HuH-7.5 (cell line): Measurements from ENCODE around the gene CHDH.

Experiments
- DNase-seq: peaks from one replicate; pipeline ENCODE4 v3.0.0; 2011; ENCODE audit warnings: low spot score

CHDH gene

DNA sequence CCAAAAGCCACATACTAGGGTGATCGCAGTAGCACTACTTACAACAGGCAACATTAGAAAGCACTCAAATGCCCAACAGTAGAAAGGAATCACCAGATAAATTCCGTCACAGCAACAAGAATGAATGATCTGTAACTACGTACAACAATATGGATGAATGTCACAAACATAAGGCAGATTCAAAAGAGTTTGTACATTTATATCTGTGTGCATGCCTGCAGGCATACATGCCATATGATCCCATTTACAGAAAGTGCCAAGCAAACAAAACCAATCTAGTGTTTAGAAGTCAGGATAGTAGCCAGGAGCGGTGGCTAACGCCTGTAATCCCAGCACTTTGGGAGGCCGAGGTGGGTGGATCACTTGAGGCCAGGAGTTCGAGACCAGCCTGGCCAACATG lies 3.7 kb upstream of the CHDH start:
- DNase-seq = no peak

- DNase-seq = no peak
Measured at GRCh38 chr3:53846851-53847155, 584 bp upstream of the CHDH start.

DNA sequence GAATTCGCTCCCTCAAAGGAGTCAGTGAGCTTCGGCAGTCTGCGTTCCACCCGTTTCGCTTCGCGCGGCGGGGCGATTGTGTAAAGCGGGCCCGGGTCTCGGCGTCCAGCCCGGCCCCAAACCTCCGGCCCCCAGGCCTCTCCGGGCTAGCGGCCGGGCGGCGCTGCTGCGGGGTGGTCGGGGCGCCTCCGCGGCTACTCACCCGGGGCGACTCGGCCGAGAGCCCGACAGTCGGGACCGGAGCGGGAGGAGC lies 412 bp downstream of the CHDH start:
- no peak for DNase-seq

DNA sequence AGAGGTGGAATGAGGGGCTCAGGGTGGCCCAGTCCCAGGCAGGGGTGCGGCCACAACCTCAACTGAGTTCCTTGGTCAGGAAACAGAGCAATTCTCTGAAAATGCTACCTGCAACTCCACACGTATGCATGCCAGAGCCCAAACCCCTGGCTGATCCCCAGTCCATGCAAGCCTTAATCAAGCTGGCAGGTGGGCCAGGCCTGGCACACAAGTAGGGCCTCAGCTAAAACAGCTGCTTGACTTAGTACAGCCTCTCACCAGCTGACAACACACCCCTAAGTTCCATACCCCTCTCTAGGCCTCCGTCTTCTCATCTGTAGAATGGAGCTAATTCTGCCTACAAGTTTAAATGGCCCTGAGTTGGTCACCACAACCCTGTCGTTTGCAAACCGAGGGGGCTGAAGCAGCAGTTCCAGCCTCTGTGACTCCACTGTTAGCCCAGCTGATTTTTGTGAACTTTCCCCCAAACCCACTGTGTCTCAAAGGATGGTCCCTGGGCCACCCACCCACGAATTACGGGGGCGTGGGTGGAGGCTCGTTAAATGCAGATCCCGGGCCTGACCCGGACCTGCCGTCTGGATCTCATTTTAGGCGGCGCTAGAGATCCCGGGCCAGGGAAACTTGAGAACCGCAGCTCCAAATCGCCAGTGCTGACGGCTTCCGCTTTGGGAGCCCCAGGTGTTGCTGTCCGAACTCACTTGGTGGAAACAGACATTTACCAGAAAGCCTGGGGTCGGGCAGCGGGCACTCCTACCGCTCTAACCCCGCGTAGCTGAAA lies 927 bp downstream of the CHDH start:
- peak; percentile 30 for DNase-seq

DNA sequence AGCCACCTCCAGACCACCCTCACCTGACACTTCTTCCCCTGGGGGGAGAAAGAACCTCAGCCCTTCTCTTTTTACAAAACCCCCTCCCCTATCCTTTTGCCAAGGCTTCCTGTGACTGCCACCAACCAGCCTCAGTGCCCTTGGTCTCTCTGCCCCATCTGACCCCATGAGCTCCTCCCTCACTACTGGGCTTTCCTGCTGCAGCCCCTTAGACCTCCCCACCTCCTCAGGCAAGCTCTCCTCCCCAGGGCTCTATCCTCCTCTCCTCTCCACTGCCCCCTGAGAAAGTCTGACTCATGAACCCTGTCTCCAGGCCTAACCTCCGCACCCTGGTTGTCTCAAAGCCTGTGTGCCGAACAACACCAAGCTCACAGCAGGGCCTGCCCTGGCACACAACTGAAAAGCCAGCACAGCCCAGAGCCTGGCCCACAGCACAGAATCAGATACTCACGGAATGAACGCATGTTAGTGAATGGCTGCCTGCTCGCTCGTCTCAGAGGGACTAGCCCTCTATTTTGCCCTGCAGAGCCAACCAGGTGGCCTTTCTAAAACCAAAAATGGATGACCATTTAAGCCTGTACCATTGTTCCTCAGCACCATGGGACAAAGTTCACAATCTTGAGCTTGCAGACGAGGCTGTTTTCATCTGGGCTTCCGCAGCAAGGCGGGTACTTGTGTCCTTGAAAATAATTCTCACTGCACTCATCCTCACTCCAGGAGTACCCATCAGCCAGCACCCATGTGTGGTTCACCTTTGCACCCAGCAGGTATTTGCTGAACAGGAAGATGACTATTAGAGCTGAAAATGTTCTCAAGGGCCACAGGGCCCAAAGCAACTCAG lies 1.7 kb downstream of the CHDH start:
- DNase-seq = no peak

GRCh38 chr3:53843195-53844177 lies 2.7 kb downstream of the CHDH start:
- DNase-seq = no peak

DNA sequence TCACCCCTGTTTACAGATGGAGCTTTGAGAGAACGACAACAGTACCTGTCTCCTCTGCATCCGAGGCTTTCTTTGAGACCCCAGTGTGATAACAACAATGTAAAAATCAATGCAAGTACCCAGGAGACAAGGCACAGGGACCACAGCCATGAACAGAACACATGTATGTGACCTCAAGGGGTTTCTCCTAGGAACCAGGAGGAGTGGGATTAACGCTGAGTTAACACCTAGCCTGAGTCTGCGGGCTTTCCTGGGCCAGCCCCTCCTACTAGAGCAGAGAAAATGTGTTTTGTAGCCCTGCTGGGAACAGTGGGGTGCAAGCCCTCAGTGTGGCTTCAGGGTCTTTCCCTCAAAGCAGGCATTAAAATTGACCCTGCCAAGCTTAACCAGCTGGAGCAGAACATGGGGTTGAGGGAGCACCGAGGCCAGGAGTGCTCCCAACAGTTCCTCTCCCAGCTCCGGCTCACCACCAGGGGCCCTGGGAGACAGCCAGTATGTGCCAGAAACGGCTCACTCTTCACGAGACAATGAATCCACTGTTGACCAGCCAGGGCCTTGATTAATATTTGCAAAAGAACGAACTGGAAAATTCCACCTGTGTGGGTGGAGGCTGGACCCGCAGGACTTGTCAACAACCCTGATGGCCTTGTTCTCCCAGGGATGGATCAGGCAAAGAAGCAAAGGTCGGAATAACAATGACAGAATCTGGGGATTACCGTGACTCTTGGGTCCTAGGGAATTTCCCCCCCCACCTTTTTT lies 3.6 kb downstream of the CHDH start:
- peak; percentile 59 for DNase-seq

GRCh38 chr3:53841296-53841695 lies 4.9 kb downstream of the CHDH start:
- no peak for DNase-seq

DNA sequence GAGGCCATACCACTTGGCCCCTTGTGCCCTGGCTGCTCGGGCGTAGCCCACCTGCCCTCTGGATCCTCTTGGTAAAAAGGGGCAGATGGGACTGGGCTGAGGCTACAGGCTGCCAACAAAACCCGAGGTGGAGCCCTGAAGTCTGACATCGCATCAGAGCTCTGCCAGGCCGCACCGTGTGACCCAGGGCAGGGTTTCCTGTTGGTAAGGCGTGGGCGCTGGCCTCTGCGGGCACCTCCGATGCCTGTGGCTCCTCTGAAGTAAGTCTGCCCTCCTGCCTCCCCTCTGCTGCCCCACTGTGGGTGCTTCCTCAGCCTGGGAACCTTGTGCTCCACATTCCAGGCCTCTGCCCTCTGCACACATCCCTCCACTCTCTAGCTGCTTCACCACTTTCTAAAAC lies 8.9 kb downstream of the CHDH start:
- DNase-seq = no peak

DNA sequence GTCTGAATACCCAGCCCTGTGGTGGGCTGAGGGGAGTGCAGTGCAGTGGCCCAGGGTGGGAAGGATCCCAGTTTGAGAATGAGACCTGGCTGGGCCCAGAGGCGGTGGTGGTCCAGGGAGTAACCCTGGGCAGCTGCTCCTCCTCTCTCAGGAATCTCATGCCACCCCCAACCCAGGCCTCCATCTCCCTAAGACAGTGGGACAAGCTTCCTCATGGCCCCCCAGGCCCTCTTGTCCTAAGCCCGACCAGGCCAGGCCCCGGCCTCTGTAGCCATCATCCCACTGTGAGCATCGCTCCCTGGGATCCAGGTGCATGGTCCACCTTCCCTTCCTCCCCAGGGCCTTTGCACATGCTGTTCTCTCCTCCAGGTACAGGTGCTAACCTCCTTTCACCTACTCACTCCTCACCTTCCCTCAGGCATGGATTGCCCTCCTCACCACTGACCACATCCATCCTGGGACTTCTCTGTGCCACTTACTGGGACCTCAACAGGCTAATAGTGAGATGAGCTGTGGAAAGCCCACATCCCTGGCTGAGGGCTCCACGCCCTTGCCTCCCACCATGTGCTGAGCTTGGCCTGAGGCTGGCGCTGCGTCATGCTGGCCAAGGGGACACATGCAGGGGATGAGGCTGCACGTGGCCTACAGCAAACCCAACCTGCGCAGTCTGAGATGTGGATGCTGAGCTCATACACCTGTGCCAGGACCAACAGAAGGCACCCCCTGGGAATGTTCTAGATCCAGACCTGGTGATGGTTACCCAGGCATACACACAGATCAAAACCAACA lies 9.9 kb downstream of the CHDH start:
- DNase-seq = no peak

DNA sequence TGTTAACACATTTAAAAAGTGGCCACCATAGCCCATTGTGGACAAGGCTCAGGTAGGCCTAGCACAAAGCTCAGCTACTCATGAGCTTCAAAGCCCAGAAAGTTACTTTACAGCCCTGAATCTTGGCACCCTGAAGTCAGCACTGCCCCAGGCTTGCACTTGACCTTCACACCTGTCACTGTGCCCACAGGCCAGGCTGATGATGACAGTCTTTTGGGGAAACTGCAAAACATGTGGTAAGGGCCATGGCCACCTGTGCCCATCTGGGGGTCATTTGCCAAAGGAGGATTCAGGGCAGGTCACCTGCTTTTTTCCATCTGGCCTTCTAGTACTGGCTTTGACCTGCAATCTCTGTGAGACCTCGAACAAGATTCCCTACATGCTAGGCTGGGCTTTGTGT lies 11.0 kb downstream of the CHDH start:
- DNase-seq = no peak

GRCh38 chr3:53834429-53835095 lies 11.7 kb downstream of the CHDH start:
- DNase-seq = no peak

- no peak for DNase-seq
Measured at GRCh38 chr3:53833700-53834099, 12.5 kb downstream of the CHDH start.

DNA sequence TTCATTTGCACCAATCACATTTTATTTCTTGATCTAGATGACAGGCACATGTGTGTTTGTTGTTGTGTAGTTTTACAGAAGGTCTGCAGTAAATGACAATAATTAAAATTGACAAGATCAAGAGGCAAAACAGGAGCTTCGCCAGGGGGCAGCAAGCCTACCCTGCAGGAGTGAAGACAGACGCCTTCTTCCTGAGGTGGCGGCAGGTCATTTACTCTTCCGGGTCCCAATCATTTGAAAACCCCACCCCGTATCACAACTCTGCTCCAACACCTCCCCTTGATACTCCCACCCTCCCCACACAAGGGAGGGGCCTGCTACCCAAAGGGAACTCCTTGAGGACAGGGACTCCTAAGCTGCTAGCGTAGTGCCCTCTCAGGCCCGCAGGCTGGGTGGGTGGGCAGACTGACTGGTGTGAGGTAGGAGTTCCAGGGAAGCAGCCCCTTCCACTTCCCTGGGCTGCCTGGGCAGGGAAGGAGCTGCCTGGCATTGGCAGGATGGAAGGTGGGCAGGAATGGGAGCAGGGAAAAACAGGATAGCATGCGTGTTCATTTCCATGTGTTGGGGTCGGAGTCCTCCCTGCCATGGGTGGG lies 13.1 kb downstream of the CHDH start:
- no peak for DNase-seq

GRCh38 chr3:53830944-53831343 lies 15.3 kb downstream of the CHDH start:
- DNase-seq = no peak

DNA sequence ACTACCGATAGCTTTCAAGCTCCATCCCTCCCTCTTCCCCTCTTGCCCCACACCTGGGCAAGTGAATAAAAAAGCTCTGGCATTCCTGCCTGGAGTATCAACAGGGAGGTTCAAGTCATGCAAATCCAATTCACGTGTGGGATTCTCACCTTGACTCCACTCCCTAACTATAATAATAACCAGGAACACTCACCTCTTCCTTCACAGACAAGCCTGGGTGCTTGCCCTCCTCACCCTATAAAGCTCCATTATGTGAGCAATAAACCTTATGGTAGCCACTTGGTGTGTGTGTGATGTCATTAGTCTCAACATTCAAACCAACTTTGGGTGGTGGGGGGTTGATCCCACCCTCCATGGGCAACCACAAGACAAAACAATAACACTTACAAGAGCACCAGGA lies 16.6 kb downstream of the CHDH start:
- DNase-seq = no peak

DNA sequence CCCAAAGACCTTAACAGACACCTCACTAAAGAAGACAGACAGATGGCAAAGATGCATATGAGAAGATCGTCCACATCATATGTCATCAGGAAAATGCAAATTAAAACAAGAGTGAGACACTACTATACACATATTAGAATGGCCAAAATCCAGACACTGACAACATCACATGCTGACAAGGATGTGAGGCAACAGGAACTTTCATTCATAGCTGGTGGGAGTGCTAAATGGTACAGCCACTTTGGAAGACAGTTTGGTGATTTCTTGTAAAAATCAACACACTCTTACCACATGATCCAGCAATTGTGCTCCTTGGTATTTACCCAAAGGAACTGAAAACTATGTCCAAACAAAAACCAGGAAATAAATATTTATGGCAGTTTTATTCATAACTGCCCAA lies 17.6 kb downstream of the CHDH start:
- DNase-seq = no peak

GRCh38 chr3:53826048-53826447 lies 20.2 kb downstream of the CHDH start:
- DNase-seq = no peak

DNA sequence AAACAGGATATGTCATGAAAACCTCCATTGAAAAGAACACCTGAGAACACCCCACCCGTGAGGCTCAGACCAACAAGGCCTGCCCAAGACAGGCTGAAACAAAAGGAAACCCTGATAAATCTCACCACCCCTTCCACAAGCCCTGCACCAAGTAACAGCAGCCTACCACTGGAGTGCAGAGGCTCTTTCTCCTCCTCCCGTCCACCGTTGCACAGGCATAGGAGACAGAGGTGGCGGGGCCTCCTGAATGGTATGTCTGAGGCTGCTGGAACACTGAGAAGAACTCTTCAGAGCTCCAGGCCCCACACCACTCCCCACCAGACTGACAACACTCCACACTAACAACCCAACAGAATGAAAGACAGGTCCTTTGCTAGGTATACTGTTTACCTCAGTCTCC lies 21.4 kb downstream of the CHDH start:
- no peak for DNase-seq

- DNase-seq = no peak
Measured at GRCh38 chr3:53823956-53824657, 22.1 kb downstream of the CHDH start.
